Measurements from ENCODE around the gene NELFB.

The NELFB gene

DNA sequence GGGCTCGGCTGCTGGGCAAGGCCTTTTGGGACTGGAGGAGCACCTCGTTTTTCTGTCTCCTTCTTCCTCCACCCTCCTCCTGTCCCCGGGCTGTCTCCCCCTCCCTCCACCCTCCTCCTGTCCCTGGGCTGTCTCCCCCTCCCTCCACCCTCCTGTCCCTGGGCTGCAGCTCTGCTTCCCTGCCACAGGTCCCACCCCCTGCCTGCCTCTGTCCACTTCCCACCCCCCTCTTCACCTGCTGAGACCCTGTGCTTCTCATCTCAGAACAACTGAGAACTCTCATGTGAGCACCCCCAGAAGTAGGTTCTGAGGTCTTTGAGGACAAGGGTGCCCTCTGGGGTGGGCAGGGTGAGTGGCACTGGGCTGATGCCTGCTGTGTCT, 16.6 kb downstream of the NELFB start:
- ATAC-seq: no peak

DNA sequence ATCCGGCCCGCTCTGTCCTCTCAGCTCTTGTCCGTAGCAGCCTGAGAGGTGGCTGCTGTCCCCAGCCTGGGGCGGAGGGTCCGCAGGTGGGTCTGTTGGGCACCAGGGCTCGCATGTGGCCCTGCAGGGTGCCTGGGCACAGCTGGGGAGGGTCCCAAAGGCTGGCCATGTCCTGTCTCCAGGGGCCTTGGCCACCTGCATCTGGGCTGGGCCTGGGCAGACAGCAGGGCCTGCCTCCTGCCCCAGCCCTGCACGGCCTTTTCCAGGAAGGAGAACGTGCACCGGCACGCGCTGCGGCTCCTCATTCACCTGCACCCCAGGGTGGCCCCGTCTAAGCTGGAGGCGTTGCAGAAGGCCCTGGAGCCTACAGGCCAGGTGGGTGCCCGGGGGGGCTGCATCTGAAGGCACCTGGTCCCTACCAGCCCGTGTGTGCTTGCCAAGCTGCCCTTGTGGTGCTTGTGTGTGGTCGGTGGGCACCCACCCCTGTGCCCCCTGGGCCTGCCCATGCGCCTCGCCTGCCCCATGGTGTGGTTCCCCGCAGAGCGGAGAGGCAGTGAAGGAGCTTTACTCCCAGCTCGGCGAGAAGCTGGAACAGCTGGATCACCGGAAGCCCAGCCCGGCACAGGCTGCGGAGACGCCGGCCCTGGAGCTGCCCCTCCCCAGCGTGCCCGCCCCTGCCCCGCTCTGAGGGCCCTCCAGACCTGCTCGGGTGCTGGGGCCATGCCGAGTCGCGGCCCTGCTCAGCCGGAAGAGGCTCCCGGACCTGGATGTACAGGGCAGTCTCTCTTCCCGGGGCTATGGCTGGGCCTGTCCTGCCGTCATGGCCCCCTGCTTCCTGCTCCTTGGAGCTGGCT, 17.3 kb downstream of the NELFB start:
- TF ChIP-seq, protein P1, sequence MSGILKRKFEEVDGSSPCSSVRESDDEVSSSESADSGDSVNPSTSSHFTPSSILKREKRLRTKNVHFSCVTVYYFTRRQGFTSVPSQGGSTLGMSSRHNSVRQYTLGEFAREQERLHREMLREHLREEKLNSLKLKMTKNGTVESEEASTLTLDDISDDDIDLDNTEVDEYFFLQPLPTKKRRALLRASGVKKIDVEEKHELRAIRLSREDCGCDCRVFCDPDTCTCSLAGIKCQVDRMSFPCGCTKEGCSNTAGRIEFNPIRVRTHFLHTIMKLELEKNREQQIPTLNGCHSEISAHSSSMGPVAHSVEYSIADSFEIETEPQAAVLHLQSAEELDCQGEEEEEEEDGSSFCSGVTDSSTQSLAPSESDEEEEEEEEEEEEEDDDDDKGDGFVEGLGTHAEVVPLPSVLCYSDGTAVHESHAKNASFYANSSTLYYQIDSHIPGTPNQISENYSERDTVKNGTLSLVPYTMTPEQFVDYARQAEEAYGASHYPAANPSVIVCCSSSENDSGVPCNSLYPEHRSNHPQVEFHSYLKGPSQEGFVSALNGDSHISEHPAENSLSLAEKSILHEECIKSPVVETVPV (CRISPR knock-in tag; IDR thresholded peaks at IDR 0.05): no peak
- TF ChIP-seq, protein P2, sequence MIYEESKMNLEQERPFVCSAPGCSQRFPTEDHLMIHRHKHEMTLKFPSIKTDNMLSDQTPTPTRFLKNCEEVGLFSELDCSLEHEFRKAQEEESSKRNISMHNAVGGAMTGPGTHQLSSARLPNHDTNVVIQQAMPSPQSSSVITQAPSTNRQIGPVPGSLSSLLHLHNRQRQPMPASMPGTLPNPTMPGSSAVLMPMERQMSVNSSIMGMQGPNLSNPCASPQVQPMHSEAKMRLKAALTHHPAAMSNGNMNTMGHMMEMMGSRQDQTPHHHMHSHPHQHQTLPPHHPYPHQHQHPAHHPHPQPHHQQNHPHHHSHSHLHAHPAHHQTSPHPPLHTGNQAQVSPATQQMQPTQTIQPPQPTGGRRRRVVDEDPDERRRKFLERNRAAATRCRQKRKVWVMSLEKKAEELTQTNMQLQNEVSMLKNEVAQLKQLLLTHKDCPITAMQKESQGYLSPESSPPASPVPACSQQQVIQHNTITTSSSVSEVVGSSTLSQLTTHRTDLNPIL (CRISPR knock-in tag; IDR thresholded peaks at IDR 0.05; ENCODE audit: low read depth): no peak
- TF ChIP-seq, protein P3, sequence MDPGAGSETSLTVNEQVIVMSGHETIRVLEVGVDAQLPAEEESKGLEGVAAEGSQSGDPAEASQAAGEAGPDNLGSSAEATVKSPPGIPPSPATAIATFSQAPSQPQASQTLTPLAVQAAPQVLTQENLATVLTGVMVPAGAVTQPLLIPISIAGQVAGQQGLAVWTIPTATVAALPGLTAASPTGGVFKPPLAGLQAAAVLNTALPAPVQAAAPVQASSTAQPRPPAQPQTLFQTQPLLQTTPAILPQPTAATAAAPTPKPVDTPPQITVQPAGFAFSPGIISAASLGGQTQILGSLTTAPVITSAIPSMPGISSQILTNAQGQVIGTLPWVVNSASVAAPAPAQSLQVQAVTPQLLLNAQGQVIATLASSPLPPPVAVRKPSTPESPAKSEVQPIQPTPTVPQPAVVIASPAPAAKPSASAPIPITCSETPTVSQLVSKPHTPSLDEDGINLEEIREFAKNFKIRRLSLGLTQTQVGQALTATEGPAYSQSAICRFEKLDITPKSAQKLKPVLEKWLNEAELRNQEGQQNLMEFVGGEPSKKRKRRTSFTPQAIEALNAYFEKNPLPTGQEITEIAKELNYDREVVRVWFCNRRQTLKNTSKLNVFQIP (CRISPR knock-in tag; IDR thresholded peaks at IDR 0.05; ENCODE audit: borderline replicate concordance, low read depth): no peak
- no peak for TF ChIP-seq PPARA (CRISPR knock-in tag; IDR thresholded peaks at IDR 0.05; ENCODE audit: borderline replicate concordance)
- no peak for TF ChIP-seq ARNTL (CRISPR knock-in tag; IDR thresholded peaks at IDR 0.05; ENCODE audit: borderline replicate concordance, low read depth)
- TF ChIP-seq ESRRG (CRISPR knock-in tag; IDR thresholded peaks at IDR 0.05): no peak
- TF ChIP-seq TOX (CRISPR knock-in tag; IDR thresholded peaks at IDR 0.05; ENCODE audit: borderline replicate concordance): no peak
- no peak for TF ChIP-seq GLIS3 (CRISPR knock-in tag; IDR thresholded peaks at IDR 0.05)
- no peak for TF ChIP-seq ISL1 (CRISPR knock-in tag; IDR thresholded peaks at IDR 0.05)
- TF ChIP-seq CSDC2 (CRISPR knock-in tag; IDR thresholded peaks at IDR 0.05): no peak
- TF ChIP-seq ZC3H10 (CRISPR knock-in tag; IDR thresholded peaks at IDR 0.05): no peak
- TF ChIP-seq BACH2 (CRISPR knock-in tag; IDR thresholded peaks at IDR 0.05; ENCODE audit: borderline replicate concordance): no peak
- no peak for ATAC-seq

More for the DNA sequence above, 16.6 kb downstream of the NELFB start:
- TF ChIP-seq ZNF565 (CRISPR knock-in tag; conservative IDR thresholded peaks at IDR 0.05; ENCODE audit: low read depth) (no peak), TOX (CRISPR knock-in tag; IDR thresholded peaks at IDR 0.05; ENCODE audit: borderline replicate concordance) (no peak), ZFP3 (CRISPR knock-in tag; IDR thresholded peaks at IDR 0.05) (no peak), BACH2 (CRISPR knock-in tag; IDR thresholded peaks at IDR 0.05; ENCODE audit: borderline replicate concordance) (no peak), TCF4 (CRISPR knock-in tag; IDR thresholded peaks at IDR 0.05; ENCODE audit: borderline replicate concordance) (no peak), OSR1 (CRISPR knock-in tag; IDR thresholded peaks at IDR 0.05) (no peak), SNAI2 (CRISPR knock-in tag; IDR thresholded peaks at IDR 0.05) (no peak), ESRRG (CRISPR knock-in tag; IDR thresholded peaks at IDR 0.05) (no peak), RARB (CRISPR knock-in tag; IDR thresholded peaks at IDR 0.05) (no peak), PPARA (CRISPR knock-in tag; IDR thresholded peaks at IDR 0.05; ENCODE audit: borderline replicate concordance) (no peak), CSDC2 (CRISPR knock-in tag; IDR thresholded peaks at IDR 0.05) (no peak), ZNF8 (CRISPR knock-in tag; IDR thresholded peaks at IDR 0.05) (no peak), GLIS3 (CRISPR knock-in tag; IDR thresholded peaks at IDR 0.05) (no peak), ZFP30 (CRISPR knock-in tag; IDR thresholded peaks at IDR 0.05) (no peak)
- TF ChIP-seq, protein P4, sequence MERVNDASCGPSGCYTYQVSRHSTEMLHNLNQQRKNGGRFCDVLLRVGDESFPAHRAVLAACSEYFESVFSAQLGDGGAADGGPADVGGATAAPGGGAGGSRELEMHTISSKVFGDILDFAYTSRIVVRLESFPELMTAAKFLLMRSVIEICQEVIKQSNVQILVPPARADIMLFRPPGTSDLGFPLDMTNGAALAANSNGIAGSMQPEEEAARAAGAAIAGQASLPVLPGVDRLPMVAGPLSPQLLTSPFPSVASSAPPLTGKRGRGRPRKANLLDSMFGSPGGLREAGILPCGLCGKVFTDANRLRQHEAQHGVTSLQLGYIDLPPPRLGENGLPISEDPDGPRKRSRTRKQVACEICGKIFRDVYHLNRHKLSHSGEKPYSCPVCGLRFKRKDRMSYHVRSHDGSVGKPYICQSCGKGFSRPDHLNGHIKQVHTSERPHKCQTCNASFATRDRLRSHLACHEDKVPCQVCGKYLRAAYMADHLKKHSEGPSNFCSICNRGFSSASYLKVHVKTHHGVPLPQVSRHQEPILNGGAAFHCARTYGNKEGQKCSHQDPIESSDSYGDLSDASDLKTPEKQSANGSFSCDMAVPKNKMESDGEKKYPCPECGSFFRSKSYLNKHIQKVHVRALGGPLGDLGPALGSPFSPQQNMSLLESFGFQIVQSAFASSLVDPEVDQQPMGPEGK (CRISPR knock-in tag; IDR thresholded peaks at IDR 0.05; ENCODE audit: borderline replicate concordance): no peak
- TF ChIP-seq, protein P3 (CRISPR knock-in tag; IDR thresholded peaks at IDR 0.05; ENCODE audit: borderline replicate concordance, low read depth): no peak
- TF ChIP-seq, protein P1 (CRISPR knock-in tag; IDR thresholded peaks at IDR 0.05): no peak
- TF ChIP-seq, protein P2 (CRISPR knock-in tag; IDR thresholded peaks at IDR 0.05; ENCODE audit: low read depth): no peak
